22Rv1 (cell line): Measurements from ENCODE around the gene PXK.

Experiments used
- H3K27ac ChIP-seq: fragments of 450-650 bp; 2 replicates; pipeline ENCODE4 v1.5.1; 2017
- ZFX ChIP-seq: fragments of 450-650 bp; IDR thresholded peaks from 2 replicates; pipeline ENCODE4 v1.6.1; 2017; ENCODE audit warnings: antibody characterized with exemption, borderline replicate concordance
- TF ChIP-seq, protein P1 (sequence below): fragments of 450-650 bp; IDR thresholded peaks from 2 replicates; pipeline ENCODE4 v1.5.1; 2017; ENCODE audit warnings: mild to moderate bottlenecking

The PXK gene

GRCh38 chr3:58383904-58384303 lies 51.2 kb downstream of the PXK start:
- TF ChIP-seq, protein P1, sequence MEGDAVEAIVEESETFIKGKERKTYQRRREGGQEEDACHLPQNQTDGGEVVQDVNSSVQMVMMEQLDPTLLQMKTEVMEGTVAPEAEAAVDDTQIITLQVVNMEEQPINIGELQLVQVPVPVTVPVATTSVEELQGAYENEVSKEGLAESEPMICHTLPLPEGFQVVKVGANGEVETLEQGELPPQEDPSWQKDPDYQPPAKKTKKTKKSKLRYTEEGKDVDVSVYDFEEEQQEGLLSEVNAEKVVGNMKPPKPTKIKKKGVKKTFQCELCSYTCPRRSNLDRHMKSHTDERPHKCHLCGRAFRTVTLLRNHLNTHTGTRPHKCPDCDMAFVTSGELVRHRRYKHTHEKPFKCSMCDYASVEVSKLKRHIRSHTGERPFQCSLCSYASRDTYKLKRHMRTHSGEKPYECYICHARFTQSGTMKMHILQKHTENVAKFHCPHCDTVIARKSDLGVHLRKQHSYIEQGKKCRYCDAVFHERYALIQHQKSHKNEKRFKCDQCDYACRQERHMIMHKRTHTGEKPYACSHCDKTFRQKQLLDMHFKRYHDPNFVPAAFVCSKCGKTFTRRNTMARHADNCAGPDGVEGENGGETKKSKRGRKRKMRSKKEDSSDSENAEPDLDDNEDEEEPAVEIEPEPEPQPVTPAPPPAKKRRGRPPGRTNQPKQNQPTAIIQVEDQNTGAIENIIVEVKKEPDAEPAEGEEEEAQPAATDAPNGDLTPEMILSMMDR: no peak
- TF ChIP-seq ZFX: no peak
- H3K27ac ChIP-seq: no peak overlapping the region

GRCh38 chr3:58384381-58385090 lies 51.8 kb downstream of the PXK start:
- no peak overlapping the region for H3K27ac ChIP-seq

GRCh38 chr3:58386626-58387365 lies 54.1 kb downstream of the PXK start:
- H3K27ac ChIP-seq: no peak overlapping the region
- TF ChIP-seq, protein P1: no peak
- no peak for TF ChIP-seq ZFX

More at GRCh38 chr3:58384381-58385090, 51.8 kb downstream of the PXK start:
- TF ChIP-seq, protein P1: no peak
- TF ChIP-seq ZFX: no peak

DNA sequence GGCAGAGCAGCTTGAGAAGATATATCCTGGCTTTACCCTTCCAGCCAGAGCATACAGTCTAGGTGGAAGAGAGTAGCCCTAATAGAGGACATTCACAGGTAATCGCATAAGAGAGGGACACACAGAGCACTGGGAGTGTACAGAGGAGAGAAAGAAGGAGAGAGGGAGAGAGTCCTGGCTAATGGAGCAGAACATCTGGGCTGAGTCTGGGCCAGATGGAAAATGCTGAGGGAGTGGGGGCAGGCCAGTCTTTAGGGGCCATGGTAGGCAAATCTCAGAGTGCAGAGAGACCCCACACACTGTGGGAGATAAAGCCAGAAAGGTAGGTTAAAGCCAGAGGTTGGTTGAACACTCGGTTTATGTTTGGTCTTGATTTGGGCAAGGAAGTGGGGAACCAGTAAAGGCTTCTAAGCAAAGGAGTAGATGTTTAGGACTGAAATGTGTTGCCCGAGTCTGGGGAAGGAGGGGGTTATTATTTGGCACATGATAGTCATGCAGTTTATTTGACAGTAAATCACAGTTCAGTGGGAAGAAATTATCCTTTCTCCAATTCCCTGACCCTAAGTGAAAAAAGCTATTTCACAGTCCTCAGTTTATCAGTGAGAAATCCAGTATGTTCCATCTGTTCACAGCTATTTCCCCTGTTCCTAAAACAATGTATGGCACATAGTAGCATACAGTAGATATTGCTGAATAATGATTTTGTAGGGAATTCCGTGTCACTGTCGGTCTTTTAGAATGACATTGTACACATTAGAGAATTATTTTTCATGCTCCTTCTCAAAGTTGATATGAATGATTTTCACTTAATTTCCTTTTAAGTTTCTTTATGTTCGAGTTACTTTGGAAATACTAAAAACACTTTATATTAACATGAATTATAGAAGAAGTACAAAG lies 55.2 kb downstream of the PXK start:
- H3K27ac ChIP-seq: no peak overlapping the region
- TF ChIP-seq, protein P1: no peak
- no peak for TF ChIP-seq ZFX

GRCh38 chr3:58388550-58389091 lies 55.9 kb downstream of the PXK start:
- H3K27ac ChIP-seq: no peak overlapping the region
- TF ChIP-seq, protein P1: no peak
- TF ChIP-seq ZFX: no peak

DNA sequence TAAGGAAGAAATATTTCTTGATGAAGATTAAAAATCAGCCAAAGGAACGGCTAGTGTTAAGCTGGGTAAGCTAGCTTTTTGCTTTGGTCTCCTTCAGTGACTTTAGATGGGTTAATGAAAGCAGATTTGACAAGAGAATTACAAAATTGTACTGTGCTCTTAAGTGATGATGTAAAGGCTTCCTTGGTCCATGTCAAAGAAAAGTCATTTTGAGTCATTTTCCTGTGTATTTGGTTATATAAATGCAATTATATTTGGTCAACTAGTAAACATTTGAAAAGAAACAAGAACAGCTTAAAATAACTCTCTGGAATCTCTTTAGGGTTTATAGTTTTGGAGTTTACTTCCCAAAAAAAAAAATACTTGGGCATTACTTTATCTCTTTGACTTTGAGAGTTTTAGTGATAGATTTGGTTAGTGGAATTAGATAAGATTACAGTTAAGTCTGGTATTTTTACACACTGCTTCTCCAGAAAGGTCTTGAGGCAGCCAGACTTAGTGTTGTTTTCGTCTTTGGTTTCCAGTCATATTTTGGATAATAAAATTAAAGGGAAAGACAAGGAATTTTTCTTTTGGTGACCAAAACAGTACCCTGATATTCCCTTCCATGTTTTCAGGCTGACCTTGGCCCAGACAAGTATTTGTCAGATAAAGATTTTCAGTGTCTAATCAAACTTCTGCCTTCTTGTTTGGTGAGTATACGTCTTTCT lies 58.6 kb downstream of the PXK start:
- TF ChIP-seq ZFX: no peak
- TF ChIP-seq, protein P1: no peak
- no peak overlapping the region for H3K27ac ChIP-seq
